ENCODE results near the gene OLFML2B. TPM values are rescaled to one million over a fixed set of nuclear protein-coding genes. Genes with fewer than 3 reads are reported as not detected.
A peak's percentile ranks its signal among the peaks of the same experiment; 100 is the strongest.

The OLFML2B gene
- total and polyA plus RNA-seq, 2 of the 13 experiments (the other 11 are each of a cell fraction or from before 2014, with no cell fraction given), result not detected

DNA sequence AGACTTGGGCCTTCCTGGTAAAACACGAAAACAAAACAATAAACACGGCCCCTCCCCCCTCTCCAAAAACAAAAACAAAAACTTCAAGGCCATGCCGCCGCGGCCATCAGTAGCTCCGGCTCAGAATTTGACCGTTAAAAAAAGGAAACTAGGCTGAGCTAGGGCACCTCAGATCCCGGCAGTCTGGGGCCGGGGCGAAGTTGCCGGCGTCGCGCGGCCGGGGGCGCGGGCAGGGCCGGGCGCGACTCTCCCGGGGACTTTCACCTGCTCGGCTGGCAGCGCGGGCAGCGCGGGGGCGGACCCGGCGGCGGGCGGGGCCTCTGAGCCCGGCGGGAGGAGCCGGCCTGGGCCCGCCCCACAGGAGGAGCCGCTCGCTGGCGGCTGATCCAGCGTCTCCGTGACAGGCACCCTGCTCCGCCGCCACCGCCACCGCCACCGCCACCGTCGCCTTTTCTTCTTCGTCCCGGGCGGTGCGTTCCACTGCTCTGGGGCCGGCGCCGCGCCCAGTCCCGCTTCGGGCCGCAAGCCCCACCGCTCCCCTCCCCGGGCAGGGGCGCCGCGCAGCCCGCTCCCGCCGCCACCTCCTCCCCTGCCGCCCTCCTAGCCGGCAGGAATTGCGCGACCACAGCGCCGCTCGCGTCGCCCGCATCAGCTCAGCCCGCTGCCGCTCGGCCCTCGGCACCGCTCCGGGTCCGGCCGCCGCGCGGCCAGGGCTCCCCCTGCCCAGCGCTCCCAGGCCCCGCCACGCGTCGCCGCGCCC lies 45.8 kb upstream of the OLFML2B start, which contains the start of gene NOS1AP (continued):
- no peak for TF ChIP-seq RBM22 (optimal IDR thresholded peaks at IDR 0.05; ENCODE audit: low read length)
- TF ChIP-seq ZNF598 (CRISPR knock-in tag; IDR thresholded peaks at IDR 0.05; ENCODE audit: borderline replicate concordance), result no peak
- TF ChIP-seq TGIF2 (CRISPR knock-in tag; IDR thresholded peaks at IDR 0.05), result no peak
- TF ChIP-seq, protein P1, sequence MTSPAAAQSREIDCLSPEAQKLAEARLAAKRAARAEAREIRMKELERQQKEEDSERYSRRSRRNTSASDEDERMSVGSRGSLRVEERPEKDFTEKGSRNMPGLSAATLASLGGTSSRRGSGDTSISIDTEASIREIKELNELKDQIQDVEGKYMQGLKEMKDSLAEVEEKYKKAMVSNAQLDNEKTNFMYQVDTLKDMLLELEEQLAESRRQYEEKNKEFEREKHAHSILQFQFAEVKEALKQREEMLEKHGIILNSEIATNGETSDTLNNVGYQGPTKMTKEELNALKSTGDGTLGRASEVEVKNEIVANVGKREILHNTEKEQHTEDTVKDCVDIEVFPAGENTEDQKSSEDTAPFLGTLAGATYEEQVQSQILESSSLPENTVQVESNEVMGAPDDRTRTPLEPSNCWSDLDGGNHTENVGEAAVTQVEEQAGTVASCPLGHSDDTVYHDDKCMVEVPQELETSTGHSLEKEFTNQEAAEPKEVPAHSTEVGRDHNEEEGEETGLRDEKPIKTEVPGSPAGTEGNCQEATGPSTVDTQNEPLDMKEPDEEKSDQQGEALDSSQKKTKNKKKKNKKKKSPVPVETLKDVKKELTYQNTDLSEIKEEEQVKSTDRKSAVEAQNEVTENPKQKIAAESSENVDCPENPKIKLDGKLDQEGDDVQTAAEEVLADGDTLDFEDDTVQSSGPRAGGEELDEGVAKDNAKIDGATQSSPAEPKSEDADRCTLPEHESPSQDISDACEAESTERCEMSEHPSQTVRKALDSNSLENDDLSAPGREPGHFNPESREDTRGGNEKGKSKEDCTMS (CRISPR knock-in tag; conservative IDR thresholded peaks at IDR 0.05), result no peak
- TF ChIP-seq ERF (CRISPR knock-in tag; IDR thresholded peaks at IDR 0.05), result 0 out of 2 replicates have a peak, but pooled peaks have one; percentile 25
- peak; percentile 73 for TF ChIP-seq PHF8 (CRISPR knock-in tag; IDR thresholded peaks at IDR 0.05)
- TF ChIP-seq, protein P2, sequence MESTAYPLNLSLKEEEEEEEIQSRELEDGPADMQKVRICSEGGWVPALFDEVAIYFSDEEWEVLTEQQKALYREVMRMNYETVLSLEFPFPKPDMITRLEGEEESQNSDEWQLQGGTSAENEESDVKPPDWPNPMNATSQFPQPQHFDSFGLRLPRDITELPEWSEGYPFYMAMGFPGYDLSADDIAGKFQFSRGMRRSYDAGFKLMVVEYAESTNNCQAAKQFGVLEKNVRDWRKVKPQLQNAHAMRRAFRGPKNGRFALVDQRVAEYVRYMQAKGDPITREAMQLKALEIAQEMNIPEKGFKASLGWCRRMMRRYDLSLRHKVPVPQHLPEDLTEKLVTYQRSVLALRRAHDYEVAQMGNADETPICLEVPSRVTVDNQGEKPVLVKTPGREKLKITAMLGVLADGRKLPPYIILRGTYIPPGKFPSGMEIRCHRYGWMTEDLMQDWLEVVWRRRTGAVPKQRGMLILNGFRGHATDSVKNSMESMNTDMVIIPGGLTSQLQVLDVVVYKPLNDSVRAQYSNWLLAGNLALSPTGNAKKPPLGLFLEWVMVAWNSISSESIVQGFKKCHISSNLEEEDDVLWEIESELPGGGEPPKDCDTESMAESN (CRISPR knock-in tag; conservative IDR thresholded peaks at IDR 0.05), result peak; percentile 68; the same call in 1 of the 2 replicates
- TF ChIP-seq ZNF331 (CRISPR knock-in tag; IDR thresholded peaks at IDR 0.05), result no peak
- peak; percentile 33; the same call in 1 of the 2 replicates for TF ChIP-seq ZNF253 (CRISPR knock-in tag; IDR thresholded peaks at IDR 0.05; ENCODE audit: borderline replicate concordance)
- no peak for TF ChIP-seq ATF1 (CRISPR knock-in tag; IDR thresholded peaks at IDR 0.05)
- TF ChIP-seq ZNF776 (CRISPR knock-in tag; IDR thresholded peaks at IDR 0.05), result peak; percentile 18; the same call in 1 of the 2 replicates
- TF ChIP-seq, protein P3, sequence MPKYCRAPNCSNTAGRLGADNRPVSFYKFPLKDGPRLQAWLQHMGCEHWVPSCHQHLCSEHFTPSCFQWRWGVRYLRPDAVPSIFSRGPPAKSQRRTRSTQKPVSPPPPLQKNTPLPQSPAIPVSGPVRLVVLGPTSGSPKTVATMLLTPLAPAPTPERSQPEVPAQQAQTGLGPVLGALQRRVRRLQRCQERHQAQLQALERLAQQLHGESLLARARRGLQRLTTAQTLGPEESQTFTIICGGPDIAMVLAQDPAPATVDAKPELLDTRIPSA (CRISPR knock-in tag; IDR thresholded peaks at IDR 0.05; ENCODE audit: borderline replicate concordance), result peak; percentile 82; the same call in 1 of the 2 replicates
- TF ChIP-seq, protein P4, sequence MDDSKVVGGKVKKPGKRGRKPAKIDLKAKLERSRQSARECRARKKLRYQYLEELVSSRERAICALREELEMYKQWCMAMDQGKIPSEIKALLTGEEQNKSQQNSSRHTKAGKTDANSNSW (CRISPR knock-in tag; IDR thresholded peaks at IDR 0.05; ENCODE audit: borderline replicate concordance), result no peak
- no peak for TF ChIP-seq SMAD1 (CRISPR knock-in tag; IDR thresholded peaks at IDR 0.05; ENCODE audit: borderline replicate concordance, low read depth)
- no peak for TF ChIP-seq SNAPC2 (CRISPR knock-in tag; IDR thresholded peaks at IDR 0.05)
- no peak for TF ChIP-seq CHD2 (IDR thresholded peaks at IDR 0.05; ENCODE audit: low read depth, low read length)
- TF ChIP-seq TRIM24 (CRISPR knock-in tag; IDR thresholded peaks at IDR 0.05), result no peak
- TF ChIP-seq DNMT3B (CRISPR knock-in tag; conservative IDR thresholded peaks at IDR 0.05), result no peak
- TF ChIP-seq YEATS4 (CRISPR knock-in tag; IDR thresholded peaks at IDR 0.05; ENCODE audit: borderline replicate concordance), result peak; percentile 48
- TF ChIP-seq, protein P5, sequence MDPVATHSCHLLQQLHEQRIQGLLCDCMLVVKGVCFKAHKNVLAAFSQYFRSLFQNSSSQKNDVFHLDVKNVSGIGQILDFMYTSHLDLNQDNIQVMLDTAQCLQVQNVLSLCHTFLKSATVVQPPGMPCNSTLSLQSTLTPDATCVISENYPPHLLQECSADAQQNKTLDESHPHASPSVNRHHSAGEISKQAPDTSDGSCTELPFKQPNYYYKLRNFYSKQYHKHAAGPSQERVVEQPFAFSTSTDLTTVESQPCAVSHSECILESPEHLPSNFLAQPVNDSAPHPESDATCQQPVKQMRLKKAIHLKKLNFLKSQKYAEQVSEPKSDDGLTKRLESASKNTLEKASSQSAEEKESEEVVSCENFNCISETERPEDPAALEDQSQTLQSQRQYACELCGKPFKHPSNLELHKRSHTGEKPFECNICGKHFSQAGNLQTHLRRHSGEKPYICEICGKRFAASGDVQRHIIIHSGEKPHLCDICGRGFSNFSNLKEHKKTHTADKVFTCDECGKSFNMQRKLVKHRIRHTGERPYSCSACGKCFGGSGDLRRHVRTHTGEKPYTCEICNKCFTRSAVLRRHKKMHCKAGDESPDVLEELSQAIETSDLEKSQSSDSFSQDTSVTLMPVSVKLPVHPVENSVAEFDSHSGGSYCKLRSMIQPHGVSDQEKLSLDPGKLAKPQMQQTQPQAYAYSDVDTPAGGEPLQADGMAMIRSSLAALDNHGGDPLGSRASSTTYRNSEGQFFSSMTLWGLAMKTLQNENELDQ (CRISPR knock-in tag; IDR thresholded peaks at IDR 0.05; ENCODE audit: borderline replicate concordance), result no peak
- no peak for TF ChIP-seq ZNF839 (CRISPR knock-in tag; IDR thresholded peaks at IDR 0.05; ENCODE audit: borderline replicate concordance)
- peak; percentile 51; the same call in 1 of the 2 replicates for TF ChIP-seq SALL1 (CRISPR knock-in tag; IDR thresholded peaks at IDR 0.05)
